ENCODE measurements around the gene C1orf159.

Gene C1orf159

DNA sequence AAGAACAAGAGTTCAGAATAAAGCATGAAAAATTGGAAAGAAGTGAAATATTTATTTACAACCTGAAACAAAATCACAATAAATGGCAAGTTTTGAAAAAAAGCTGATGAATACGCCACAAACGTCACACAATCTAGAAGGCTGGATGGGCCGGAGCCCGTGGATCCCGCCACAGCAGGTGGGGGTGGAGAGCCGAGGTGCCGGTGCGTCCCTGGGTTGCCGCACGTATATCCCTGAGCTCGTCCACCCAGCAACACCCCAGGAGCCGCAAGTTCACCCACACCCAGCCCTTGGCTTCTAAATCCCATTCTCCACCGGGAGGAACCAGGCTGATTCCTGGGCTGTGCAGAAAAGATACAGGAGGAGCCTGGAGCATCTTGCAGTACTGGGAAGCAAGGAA is 32.2 kb upstream of the C1orf159 start:
- Histone ChIP-seq H3K4me2 (ENCODE audit: insufficient read depth, low read length) (no peak overlapping the region), H2AFZ (ENCODE audit: low read depth, low read length) (no peak overlapping the region), H3K4me1 (ENCODE audit: insufficient read depth, low read length) (no peaks in the 10 kb centered on the region)

DNA sequence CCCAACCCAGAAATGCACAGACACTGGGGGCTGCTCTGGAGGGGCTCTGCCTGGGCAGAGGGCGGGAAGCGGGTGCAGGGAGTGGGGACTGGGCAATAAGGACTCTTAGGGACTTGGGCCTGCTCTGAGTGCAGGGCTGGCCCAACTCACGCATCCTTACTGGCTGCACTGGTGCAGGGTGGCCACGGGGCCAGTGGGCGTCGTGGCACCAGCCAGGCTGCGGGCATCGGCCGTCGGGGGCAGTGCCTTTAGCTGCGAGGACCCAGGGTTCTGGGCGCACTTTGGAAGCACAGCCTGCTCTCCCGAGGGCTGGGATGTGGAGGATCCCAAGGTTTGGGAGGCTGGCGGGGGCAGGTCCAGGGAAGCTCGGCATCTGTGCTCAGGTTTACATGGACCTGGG is 30.7 kb upstream of the C1orf159 start:
- ATAC-seq (ENCODE audit: insufficient read depth, low read depth) (no peak), DNase-seq (no peak)
- Histone ChIP-seq H3K27ac (ENCODE audit: low read length) (no peak overlapping the region), H3K9ac (ENCODE audit: low read depth, low read length) (no peak overlapping the region), H3K9me3 (ENCODE audit: insufficient read depth, low read length, severe bottlenecking) (no peaks in the 10 kb centered on the region), H3K36me3 (ENCODE audit: insufficient read depth, low read length) (no peaks in the 10 kb centered on the region), H3K79me2 (ENCODE audit: insufficient read depth, low read length) (no peaks in the 10 kb centered on the region), H3K4me3 (ENCODE audit: low read depth in 1 of 2, low read length in 2 of 2) (no peak overlapping the region), H4K20me1 (ENCODE audit: insufficient read depth, low read length) (peaks cover 3% of the 10 kb centered on the region), H3K27me3 (ENCODE audit: insufficient read depth, low read length, poor library complexity) (no peaks in the 10 kb centered on the region), H3K4me2 (ENCODE audit: insufficient read depth, low read length) (no peak overlapping the region), H3K4me1 (ENCODE audit: insufficient read depth, low read length) (no peaks in the 10 kb centered on the region), H2AFZ (ENCODE audit: low read depth, low read length) (no peak overlapping the region)
- TF ChIP-seq EZH2 (IDR thresholded peaks at IDR 0.05; ENCODE audit: borderline replicate concordance, low read depth, low read length, severe bottlenecking) = no peak
- TF ChIP-seq, protein P1, sequence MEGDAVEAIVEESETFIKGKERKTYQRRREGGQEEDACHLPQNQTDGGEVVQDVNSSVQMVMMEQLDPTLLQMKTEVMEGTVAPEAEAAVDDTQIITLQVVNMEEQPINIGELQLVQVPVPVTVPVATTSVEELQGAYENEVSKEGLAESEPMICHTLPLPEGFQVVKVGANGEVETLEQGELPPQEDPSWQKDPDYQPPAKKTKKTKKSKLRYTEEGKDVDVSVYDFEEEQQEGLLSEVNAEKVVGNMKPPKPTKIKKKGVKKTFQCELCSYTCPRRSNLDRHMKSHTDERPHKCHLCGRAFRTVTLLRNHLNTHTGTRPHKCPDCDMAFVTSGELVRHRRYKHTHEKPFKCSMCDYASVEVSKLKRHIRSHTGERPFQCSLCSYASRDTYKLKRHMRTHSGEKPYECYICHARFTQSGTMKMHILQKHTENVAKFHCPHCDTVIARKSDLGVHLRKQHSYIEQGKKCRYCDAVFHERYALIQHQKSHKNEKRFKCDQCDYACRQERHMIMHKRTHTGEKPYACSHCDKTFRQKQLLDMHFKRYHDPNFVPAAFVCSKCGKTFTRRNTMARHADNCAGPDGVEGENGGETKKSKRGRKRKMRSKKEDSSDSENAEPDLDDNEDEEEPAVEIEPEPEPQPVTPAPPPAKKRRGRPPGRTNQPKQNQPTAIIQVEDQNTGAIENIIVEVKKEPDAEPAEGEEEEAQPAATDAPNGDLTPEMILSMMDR (IDR thresholded peaks at IDR 0.05; ENCODE audit: borderline replicate concordance, extremely low read depth, low read length, poor library complexity, severe bottlenecking) = no peak

More for the DNA sequence above, 32.2 kb upstream of the C1orf159 start:
- DNase-seq (no peak), ATAC-seq (ENCODE audit: insufficient read depth, low read depth) (no peak)
- H4K20me1 ChIP-seq (ENCODE audit: insufficient read depth, low read length) = peaks cover 3% of the 10 kb centered on the region
- no peaks in the 10 kb centered on the region for H3K36me3 ChIP-seq (ENCODE audit: insufficient read depth, low read length)
- H3K9ac ChIP-seq (ENCODE audit: low read depth, low read length) = no peak overlapping the region
- no peak for TF ChIP-seq EZH2 (IDR thresholded peaks at IDR 0.05; ENCODE audit: borderline replicate concordance, low read depth, low read length, severe bottlenecking)
- TF ChIP-seq, protein P1 (IDR thresholded peaks at IDR 0.05; ENCODE audit: borderline replicate concordance, extremely low read depth, low read length, poor library complexity, severe bottlenecking) = no peak
- H3K4me3 ChIP-seq (ENCODE audit: low read depth in 1 of 2, low read length in 2 of 2) = no peak overlapping the region
- no peaks in the 10 kb centered on the region for H3K27me3 ChIP-seq (ENCODE audit: insufficient read depth, low read length, poor library complexity)
- H3K9me3 ChIP-seq (ENCODE audit: insufficient read depth, low read length, severe bottlenecking) = peaks cover 4% of the 10 kb centered on the region
- H3K79me2 ChIP-seq (ENCODE audit: insufficient read depth, low read length) = no peaks in the 10 kb centered on the region
- H3K27ac ChIP-seq (ENCODE audit: low read length) = no peak overlapping the region

DNA sequence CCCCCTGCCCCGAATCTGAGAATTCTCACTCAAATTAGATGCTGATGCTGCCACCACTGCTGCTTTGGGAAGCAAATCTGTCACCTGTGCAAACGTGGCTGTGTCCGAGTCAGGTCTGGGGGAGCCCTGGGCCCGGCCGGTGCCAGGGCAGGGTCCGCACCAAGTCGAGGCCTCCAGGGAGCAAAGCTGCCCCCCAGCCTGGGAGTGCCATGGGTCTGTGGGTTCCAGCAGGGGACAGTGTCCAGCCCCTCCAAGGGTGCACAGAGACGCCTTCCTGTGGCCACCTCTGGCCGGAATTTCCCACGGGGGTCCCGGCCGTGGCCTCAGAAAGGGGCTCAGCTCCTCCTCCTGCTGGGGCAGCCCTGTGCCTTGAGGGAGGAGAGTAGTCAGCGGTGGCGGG is 30.1 kb upstream of the C1orf159 start:
- no peaks in the 10 kb centered on the region for H3K27me3 ChIP-seq (ENCODE audit: insufficient read depth, low read length, poor library complexity)
- no peak overlapping the region for H3K4me2 ChIP-seq (ENCODE audit: insufficient read depth, low read length)
- no peak overlapping the region for H3K9ac ChIP-seq (ENCODE audit: low read depth, low read length)

More for the DNA sequence above, 30.1 kb upstream of the C1orf159 start:
- no peaks in the 10 kb centered on the region for H3K4me1 ChIP-seq (ENCODE audit: insufficient read depth, low read length)
- no peak overlapping the region for H2AFZ ChIP-seq (ENCODE audit: low read depth, low read length)
- DNase-seq (no peak), ATAC-seq (ENCODE audit: insufficient read depth, low read depth) (no peak)
- no peak for TF ChIP-seq EZH2 (IDR thresholded peaks at IDR 0.05; ENCODE audit: borderline replicate concordance, low read depth, low read length, severe bottlenecking)
- TF ChIP-seq, protein P1 (IDR thresholded peaks at IDR 0.05; ENCODE audit: borderline replicate concordance, extremely low read depth, low read length, poor library complexity, severe bottlenecking) = no peak
- H4K20me1 ChIP-seq (ENCODE audit: insufficient read depth, low read length) = peaks cover 3% of the 10 kb centered on the region
- no peaks in the 10 kb centered on the region for H3K9me3 ChIP-seq (ENCODE audit: insufficient read depth, low read length, severe bottlenecking)
- H3K79me2 ChIP-seq (ENCODE audit: insufficient read depth, low read length) = no peaks in the 10 kb centered on the region
- no peaks in the 10 kb centered on the region for H3K36me3 ChIP-seq (ENCODE audit: insufficient read depth, low read length)
- H3K27ac ChIP-seq (ENCODE audit: low read length) = no peak overlapping the region
- no peak overlapping the region for H3K4me3 ChIP-seq (ENCODE audit: low read depth in 1 of 2, low read length in 2 of 2)

All from DND-41 (cell line).